Body of pancreas (tissue), 4 donors: ENCODE results near the gene RSAD2. TPM values are rescaled to one million over a fixed set of nuclear protein-coding genes. Genes with fewer than 3 reads are reported as not detected.

Source experiments
- ATAC-seq: fragments of 150-250 bp; one replicate; pipeline ENCODE4 v1.9.1; 2016
- DNase-seq, 4 donors: peaks; one replicate each; pipeline ENCODE4 v3.0.0-alpha.2; 2019
- H3K27ac ChIP-seq, 4 donors: fragments of 200-600 bp; sonication (generic); 1 replicate in 3 of 4; 2 replicates in 1 of 4; pipeline versions ENCODE4 v1.5.1 to v1.6.1; 2016 to 2019; ENCODE audit warnings: mild to moderate bottlenecking in 1 of 4, mixed read lengths in 1 of 4, moderate library complexity in 1 of 4
- H3K27me3 ChIP-seq, 2 donors: fragments of 200-600 bp; sonication (generic); one replicate each; pipeline ENCODE4 v1.6.0; 2016; ENCODE audit warnings: mild to moderate bottlenecking in 1 of 2
- H3K36me3 ChIP-seq, 2 donors: fragments of 200-600 bp; sonication (generic); replicated peaks in 1 of 2; 2 replicates each; pipeline ENCODE4 v1.5.1; 2016; ENCODE audit warnings: low read depth in 2 of 2; ENCODE audit not compliant: insufficient read depth in 1 of 2
- H3K4me1 ChIP-seq: fragments of 200-600 bp; sonication (generic); one replicate; pipeline ENCODE4 v1.6.0; 2016
- H3K4me3 ChIP-seq, 2 donors: fragments of 200-600 bp; sonication (generic); 1 replicate in 1 of 2; 2 replicates in 1 of 2; pipeline ENCODE4 v1.5.1; 2016 to 2019
- H3K9me3 ChIP-seq, 3 donors: fragments of 200-600 bp; sonication (generic); 1 replicate in 2 of 3; 2 replicates in 1 of 3; pipeline ENCODE4 v1.5.1; 2016
- POLR2A ChIP-seq, 3 donors: fragments of 450-650 bp; IDR thresholded peaks; one replicate each; pipeline ENCODE4 v1.6.1; 2016; ENCODE audit warnings: antibody characterized with exemption in 3 of 3, mild to moderate bottlenecking in 2 of 3
- WGBS, 2 donors: methylation state at CpG; one replicate each; pipeline ENCODE4 v1.1.5; 2017; 5-methylcytosine and 5-hydroxymethylcytosine counted together
- intact Hi-C: fragments of 100-400 bp; cut with DNase I; formaldehyde crosslinking; loops from one replicate; pipeline ENCODE4 v1.15.1; 2023
- total RNA-seq, 2 donors: library from RNA; depleted of rRNA; stranded (reverse); fragments of >200 nt; gene quantifications; one replicate each; pipeline ENCODE4 v1.1.0, GENCODE V29; 2016
- TF ChIP-seq, protein P1 (sequence below), 7 experiments: fragments of 450-650 bp in 4 of 7; fragments of 200-600 bp in 3 of 7; sonication (generic) in 3 of 7; IDR thresholded peaks; one replicate each; pipeline ENCODE4 v1.5.1; 2016 to 2019; ENCODE audit warnings: antibody characterized with exemption in 7 of 7

The RSAD2 gene
- total RNA-seq, 2 donors from 2014 or later = under 0.01 to 1.0 TPM

DNA sequence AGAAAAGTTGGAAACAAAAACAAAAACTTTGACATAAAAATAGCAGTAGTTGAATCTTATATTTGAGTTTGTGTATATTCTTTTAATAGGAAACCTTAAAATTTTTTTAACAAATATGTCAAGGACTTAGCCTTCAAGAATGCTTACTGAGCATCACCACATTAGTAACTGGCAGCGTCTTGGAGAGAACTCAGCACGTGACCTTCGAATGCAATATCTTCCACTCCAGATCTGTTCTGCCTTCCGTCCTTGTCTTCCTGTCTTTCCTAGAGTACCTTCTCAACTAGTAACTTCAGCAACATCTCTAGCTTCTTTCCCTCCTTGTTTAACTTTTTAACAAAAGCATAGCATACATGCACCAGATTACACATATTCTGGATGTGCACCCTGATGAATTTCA is 972 bp downstream of the RSAD2 start:
- Histone ChIP-seq H3K27me3 (no peaks in the 10 kb centered on the region), H3K4me1 (peaks cover 8% of the 10 kb centered on the region), H3K27ac (peak overlapping the region in 1 of 4 donors; percentile 89), H3K4me3 (no peak overlapping the region), H3K36me3 (no peaks in the 10 kb centered on the region), H3K9me3 (no peaks in the 10 kb centered on the region)
- 69 to 74% methylated on average over 4 of the region's 4 CpGs for WGBS, 2 donors
- DNase-seq (no peak), ATAC-seq (no peak)
- TF ChIP-seq, protein P1, sequence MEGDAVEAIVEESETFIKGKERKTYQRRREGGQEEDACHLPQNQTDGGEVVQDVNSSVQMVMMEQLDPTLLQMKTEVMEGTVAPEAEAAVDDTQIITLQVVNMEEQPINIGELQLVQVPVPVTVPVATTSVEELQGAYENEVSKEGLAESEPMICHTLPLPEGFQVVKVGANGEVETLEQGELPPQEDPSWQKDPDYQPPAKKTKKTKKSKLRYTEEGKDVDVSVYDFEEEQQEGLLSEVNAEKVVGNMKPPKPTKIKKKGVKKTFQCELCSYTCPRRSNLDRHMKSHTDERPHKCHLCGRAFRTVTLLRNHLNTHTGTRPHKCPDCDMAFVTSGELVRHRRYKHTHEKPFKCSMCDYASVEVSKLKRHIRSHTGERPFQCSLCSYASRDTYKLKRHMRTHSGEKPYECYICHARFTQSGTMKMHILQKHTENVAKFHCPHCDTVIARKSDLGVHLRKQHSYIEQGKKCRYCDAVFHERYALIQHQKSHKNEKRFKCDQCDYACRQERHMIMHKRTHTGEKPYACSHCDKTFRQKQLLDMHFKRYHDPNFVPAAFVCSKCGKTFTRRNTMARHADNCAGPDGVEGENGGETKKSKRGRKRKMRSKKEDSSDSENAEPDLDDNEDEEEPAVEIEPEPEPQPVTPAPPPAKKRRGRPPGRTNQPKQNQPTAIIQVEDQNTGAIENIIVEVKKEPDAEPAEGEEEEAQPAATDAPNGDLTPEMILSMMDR (IDR thresholded peaks at IDR 0.05) = no peak
- TF ChIP-seq POLR2A (IDR thresholded peaks at IDR 0.05) = no peak
- intact Hi-C loops = no loop called here

DNA sequence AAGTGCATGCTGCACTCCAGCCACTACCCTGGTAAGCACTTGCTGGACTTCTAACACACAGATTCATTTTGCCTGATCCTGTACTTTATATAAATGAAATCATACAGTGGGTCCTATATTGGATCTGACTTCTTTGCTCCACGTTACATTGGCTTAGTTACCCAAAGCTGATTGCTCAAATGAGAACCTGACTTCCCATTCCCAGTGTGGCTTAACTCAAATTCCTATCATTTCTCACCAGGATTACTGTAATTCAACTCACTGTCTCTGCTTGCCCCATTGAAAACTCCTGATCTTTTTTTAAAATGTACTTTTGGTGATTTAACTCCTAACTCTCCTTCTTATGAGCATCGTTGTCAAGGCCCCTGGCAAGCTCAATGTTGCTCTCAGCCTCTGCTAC is 1.4 kb downstream of the RSAD2 start:
- Histone ChIP-seq H3K4me3 (no peak overlapping the region), H3K27me3 (no peaks in the 10 kb centered on the region), H3K9me3 (no peaks in the 10 kb centered on the region), H3K36me3 (no peaks in the 10 kb centered on the region), H3K27ac (no peak overlapping the region), H3K4me1 (peaks cover 8% of the 10 kb centered on the region)
- ATAC-seq = no peak
- intact Hi-C loops = no loop called here
- DNase-seq = no peak
- TF ChIP-seq POLR2A (IDR thresholded peaks at IDR 0.05) = no peak
- TF ChIP-seq, protein P1 (IDR thresholded peaks at IDR 0.05) = no peak
- 83 to 88% methylated on average over 2 of the region's 2 CpGs for WGBS, 2 donors

DNA sequence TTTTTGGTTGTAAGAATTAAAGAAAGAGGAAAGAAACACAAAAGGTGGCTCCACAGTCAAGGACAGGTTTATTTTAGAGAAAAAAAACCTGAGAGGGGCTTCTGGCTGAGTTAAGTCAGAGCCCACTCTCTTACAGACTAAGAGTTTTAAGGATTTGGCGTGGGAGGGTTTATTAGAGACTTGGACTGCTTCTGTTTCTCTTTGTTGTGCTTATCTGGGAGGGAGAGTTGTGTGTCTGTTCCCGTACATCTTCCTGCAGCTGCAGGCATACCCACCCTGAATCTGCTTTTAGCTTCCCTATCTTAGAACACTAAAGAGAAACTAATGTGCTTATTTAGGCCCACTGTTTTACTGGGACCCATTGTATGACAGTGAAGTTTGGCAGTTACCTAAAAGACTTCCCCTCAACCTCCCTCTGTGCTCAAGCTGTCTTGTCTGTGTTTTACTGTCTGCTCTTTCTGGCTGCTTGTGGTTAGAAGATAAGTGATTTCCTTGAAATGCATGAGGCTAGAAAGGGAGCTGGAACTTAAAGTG is 2.7 kb downstream of the RSAD2 start:
- ATAC-seq (no peak), DNase-seq (no peak)
- TF ChIP-seq, protein P1 (IDR thresholded peaks at IDR 0.05) = no peak
- no peak for TF ChIP-seq POLR2A (IDR thresholded peaks at IDR 0.05)
- H3K4me3 ChIP-seq = no peak overlapping the region
- H3K27me3 ChIP-seq = no peaks in the 10 kb centered on the region
- H3K9me3 ChIP-seq = no peaks in the 10 kb centered on the region
- 74 to 85% methylated on average over 2 of the region's 2 CpGs for WGBS, 2 donors
- peaks cover 8% of the 10 kb centered on the region for H3K4me1 ChIP-seq
- no peaks in the 10 kb centered on the region for H3K36me3 ChIP-seq
- intact Hi-C loops = no loop called here
- no peak overlapping the region for H3K27ac ChIP-seq

DNA sequence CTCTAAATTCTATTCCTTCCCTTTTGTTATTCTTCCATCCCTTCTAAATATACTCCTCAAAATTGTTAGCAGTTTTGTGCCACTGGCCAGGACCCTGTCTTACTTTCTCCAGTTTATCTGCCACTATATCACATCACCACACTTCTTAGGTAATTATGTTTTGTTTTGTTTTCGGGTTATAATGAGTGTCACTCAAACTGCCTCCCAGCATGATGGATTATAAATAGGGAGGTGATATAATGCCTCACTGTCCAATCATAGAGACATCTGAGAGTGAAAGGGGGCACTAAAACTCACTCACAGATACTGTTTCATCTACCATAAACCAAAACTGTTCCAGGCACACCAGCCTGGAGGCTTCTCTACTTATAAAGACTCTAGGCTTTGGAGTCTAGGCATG is 3.5 kb downstream of the RSAD2 start:
- 52 to 66% methylated on average over 1 of the region's 1 CpG for WGBS, 2 donors
- no peak for ATAC-seq
- H3K27ac ChIP-seq = no peak overlapping the region

DNA sequence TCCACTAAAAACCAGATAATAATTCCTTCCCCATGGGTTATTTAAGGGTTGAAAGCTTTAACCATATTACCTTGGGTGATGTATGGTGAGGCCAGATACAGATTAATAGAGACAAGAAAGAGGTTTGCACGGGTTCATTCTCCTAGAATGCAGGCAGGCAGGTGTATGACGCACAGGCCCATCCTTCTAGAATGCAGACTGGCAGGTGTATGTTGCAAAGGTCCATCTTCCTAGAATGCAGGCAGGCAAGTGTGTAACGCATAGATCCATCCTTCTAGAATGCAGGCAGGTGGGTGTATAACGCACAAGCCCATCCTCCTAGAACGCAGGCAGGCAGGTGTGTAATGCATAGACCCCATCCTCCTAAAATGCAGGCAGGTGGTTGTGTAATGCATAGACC is 3.9 kb downstream of the RSAD2 start:
- Histone ChIP-seq H3K27me3 (no peaks in the 10 kb centered on the region), H3K4me3 (no peak overlapping the region), H3K36me3 (no peaks in the 10 kb centered on the region), H3K4me1 (peaks cover 8% of the 10 kb centered on the region), H3K9me3 (no peaks in the 10 kb centered on the region), H3K27ac (no peak overlapping the region)
- no peak for TF ChIP-seq POLR2A (IDR thresholded peaks at IDR 0.05)
- TF ChIP-seq, protein P1 (IDR thresholded peaks at IDR 0.05) = no peak
- 87 to 95% methylated on average over 5 of the region's 5 CpGs for WGBS, 2 donors
- no peak for DNase-seq
- intact Hi-C loops = no loop called here
- no peak for ATAC-seq

More for the DNA sequence above, 3.5 kb downstream of the RSAD2 start:
- H3K4me1 ChIP-seq = peaks cover 8% of the 10 kb centered on the region
- H3K4me3 ChIP-seq = no peak overlapping the region
- intact Hi-C loops = no loop called here
- H3K36me3 ChIP-seq = no peaks in the 10 kb centered on the region
- H3K9me3 ChIP-seq = no peaks in the 10 kb centered on the region
- no peak for DNase-seq
- no peaks in the 10 kb centered on the region for H3K27me3 ChIP-seq
- TF ChIP-seq POLR2A (IDR thresholded peaks at IDR 0.05) = no peak
- TF ChIP-seq, protein P1 (IDR thresholded peaks at IDR 0.05) = no peak
